Measurements from ENCODE around the gene PPA2. TPM values are rescaled to one million over a fixed set of nuclear protein-coding genes. Genes with fewer than 3 reads are reported as not detected.
"Not testable (repeated sequence)": the region's sequence is repeated elsewhere in the genome, so short reads cannot be mapped to it uniquely, and the experiment has no call there.

The PPA2 gene
- total RNA-seq, 1 donor from 2014 or later, result 75.9 TPM

DNA sequence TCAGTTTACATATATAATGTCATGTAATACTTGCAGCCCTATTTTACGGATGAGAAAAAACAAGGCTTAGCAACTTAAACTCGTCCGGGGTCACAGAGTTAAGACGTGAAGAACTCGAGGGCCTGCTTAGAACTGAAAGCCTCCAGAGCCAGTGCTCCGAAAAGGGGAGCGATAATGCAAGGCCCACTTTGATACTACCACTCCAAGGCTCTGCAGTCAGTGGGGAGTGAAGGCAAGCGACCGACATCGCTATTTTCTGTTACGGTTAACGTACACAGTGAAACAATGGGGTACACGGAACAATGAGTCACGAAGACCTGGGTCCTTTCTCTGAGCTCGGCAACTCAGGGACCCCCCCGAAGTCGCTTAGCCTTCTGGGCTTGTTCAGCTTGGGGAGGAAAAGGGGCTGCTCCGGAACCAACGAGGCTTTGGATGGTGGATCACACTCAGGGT, 965 bp downstream of the PPA2 start:
- Mint-ChIP-seq H3K4me3 (ENCODE audit: low read depth) (peak overlapping the region; percentile 98), H3K27me3 (ENCODE audit: low read depth) (peaks cover 12% of the 10 kb centered on the region), H3K4me1 (ENCODE audit: low read depth) (peaks cover 33% of the 10 kb centered on the region), H3K36me3 (ENCODE audit: low read depth) (peaks cover 38% of the 10 kb centered on the region), H3K27ac (peak overlapping the region; percentile 99), H3K9me3 (no peaks in the 10 kb centered on the region)
- no peak for DNase-seq (ENCODE audit: low spot score)
- intact Hi-C loops (cut with micrococcal nuclease), result loop anchor here (1.0 to 10.0 kb wide), 9 partner anchors 18 to 608 kb away; partner anchors contain the start of genes GSTCD, INTS12 and TET2

DNA sequence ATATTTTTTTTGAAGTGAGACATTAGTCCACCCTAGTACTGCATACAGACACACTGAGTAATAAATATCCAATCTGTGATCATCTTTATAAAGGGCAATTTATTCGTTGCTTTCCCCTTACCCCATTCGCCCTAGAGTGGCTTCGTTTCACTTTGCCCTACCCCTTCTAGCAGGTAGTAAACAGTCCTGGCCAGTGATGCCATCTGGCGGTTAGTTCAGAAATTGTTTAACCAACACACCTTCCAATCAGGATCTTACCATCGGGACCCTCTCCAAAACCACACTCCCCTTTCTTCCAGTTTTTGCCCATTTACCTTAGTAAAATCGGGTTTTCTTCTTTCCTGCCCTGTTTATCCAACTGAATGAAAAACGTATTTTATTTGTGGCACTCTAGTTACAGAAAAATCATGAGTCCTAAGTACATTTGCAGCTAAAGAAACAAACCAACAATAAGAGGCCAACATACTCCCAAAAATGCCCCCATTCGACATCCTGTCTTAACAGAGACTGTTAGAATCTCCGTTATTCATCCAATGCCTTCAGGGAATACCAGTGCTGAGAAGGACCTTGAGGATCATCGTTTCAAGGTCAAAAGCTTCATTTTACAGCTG, 2.2 kb downstream of the PPA2 start:
- Mint-ChIP-seq H3K36me3 (ENCODE audit: low read depth) (peaks cover 50% of the 10 kb centered on the region), H3K9me3 (no peaks in the 10 kb centered on the region), H3K27ac (peak overlapping the region; percentile 57), H3K27me3 (ENCODE audit: low read depth) (peaks cover 11% of the 10 kb centered on the region), H3K4me1 (ENCODE audit: low read depth) (peaks cover 41% of the 10 kb centered on the region), H3K4me3 (ENCODE audit: low read depth) (peak overlapping the region; percentile 98)
- DNase-seq (ENCODE audit: low spot score), result peak; percentile 57
- intact Hi-C loops (cut with micrococcal nuclease), result loop anchor here (1.0 to 10.0 kb wide), 6 partner anchors 17 to 607 kb away; partner anchors contain the start of genes GSTCD and INTS12

DNA sequence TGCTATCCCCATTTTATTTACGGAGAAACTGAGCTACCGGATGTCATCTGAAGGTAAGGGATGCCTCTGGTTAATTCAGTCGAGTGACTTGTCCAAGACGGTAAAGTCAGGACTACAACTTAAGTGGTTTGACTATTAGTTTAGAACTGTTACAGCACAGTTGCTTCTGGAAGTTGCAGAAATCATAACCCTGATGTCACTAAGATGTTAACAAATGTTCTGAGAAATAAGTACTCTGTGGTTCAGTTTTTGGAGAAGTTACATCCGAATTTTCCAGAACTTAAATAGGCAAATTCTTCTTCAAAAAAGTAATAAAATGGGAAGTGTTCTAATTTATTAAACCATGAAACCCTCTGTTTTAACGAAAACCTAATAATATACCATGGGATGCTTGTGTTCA, 3.1 kb downstream of the PPA2 start:
- Mint-ChIP-seq H3K4me3 (ENCODE audit: low read depth) (no peak overlapping the region), H3K27ac (no peak overlapping the region), H3K27me3 (ENCODE audit: low read depth) (peaks cover 5% of the 10 kb centered on the region)

DNA sequence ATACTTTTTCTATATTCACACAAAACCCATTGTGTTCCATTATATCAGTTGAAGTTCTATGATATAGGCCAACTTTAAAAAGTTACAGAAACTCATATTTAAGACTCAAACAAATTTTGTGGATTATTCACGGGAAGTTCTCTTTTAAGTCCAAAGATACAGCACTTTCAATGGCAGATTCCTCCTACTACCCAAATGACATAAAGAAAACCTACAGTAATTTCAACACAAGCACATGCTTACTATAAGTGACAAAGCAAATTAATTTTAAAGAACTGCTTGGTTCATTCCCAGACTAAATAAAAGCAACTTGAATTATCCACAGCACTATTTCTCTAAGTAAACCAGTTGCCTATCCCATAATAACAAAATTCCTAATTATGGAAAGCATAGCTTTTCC, 4.1 kb downstream of the PPA2 start:
- Mint-ChIP-seq H3K36me3 (ENCODE audit: low read depth) (peaks cover 69% of the 10 kb centered on the region), H3K4me3 (ENCODE audit: low read depth) (no peak overlapping the region), H3K4me1 (ENCODE audit: low read depth) (peaks cover 41% of the 10 kb centered on the region), H3K27ac (no peak overlapping the region), H3K9me3 (peaks cover 12% of the 10 kb centered on the region), H3K27me3 (ENCODE audit: low read depth) (peaks cover 3% of the 10 kb centered on the region)
- no peak for DNase-seq (ENCODE audit: low spot score)
- intact Hi-C loops (cut with micrococcal nuclease), result loop anchor here (5.0 to 10.0 kb wide), 3 partner anchors 238 to 605 kb away; partner anchors contain the start of genes GSTCD and INTS12

More for the DNA sequence above, 3.1 kb downstream of the PPA2 start:
- Mint-ChIP-seq H3K36me3 (ENCODE audit: low read depth) (peaks cover 59% of the 10 kb centered on the region), H3K4me1 (ENCODE audit: low read depth) (peaks cover 41% of the 10 kb centered on the region), H3K9me3 (peaks cover 3% of the 10 kb centered on the region)
- intact Hi-C loops (cut with micrococcal nuclease), result loop anchor here (1.0 to 10.0 kb wide), 4 partner anchors 237 to 606 kb away; partner anchors contain the start of genes GSTCD and INTS12
- DNase-seq (ENCODE audit: low spot score), result no peak

DNA sequence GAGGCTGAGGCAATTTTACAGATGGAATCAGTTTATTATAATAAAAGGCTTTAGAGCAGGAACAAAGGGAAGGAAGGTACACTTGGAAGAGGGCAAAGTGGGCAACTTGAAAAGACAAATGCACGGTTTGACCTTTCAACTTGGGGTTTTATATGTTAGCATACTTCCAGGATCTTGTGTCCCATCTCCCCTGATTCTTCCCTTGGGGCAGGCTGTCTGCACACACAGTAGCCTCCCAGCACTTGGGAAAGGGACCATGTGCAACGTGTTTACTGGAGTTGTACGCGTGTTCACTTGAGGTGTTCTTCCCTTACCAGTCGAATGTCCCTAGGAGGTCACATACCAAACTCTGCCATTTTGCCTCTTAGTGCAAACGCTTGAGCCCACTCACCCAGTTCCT, 7.3 kb downstream of the PPA2 start:
- intact Hi-C loops (cut with micrococcal nuclease), result no loop called here
- no peaks in the 10 kb centered on the region for H3K27me3 Mint-ChIP-seq (ENCODE audit: low read depth)
- peaks cover 26% of the 10 kb centered on the region for H3K9me3 Mint-ChIP-seq
- H3K4me3 Mint-ChIP-seq (ENCODE audit: low read depth), result no peak overlapping the region
- no peak overlapping the region for H3K27ac Mint-ChIP-seq
- peaks cover 30% of the 10 kb centered on the region for H3K4me1 Mint-ChIP-seq (ENCODE audit: low read depth)
- H3K36me3 Mint-ChIP-seq (ENCODE audit: low read depth), result peaks cover 92% of the 10 kb centered on the region
- DNase-seq (ENCODE audit: low spot score), result no peak

DNA sequence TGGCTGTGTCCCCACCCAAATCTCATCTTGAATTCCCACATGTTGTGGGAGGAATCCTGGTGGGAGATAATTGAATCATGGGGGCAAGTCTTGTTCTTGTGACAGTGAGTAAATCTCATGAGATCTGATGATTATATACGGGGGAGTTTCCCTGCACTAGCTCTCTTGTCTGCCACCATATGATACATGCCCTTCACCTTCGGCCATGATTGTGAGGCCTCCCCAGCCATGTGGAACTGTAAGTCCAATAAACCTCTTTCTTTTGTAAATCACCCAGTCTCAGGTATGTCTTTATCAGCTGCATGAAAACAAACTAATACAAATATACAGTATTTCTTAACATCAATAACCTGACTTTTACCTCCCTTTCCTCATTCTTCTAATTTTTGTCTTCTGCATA, 9.3 kb downstream of the PPA2 start:
- H3K9me3 Mint-ChIP-seq, result peaks cover 26% of the 10 kb centered on the region
- H3K4me3 Mint-ChIP-seq (ENCODE audit: low read depth); intact Hi-C loops (cut with micrococcal nuclease); H3K27ac Mint-ChIP-seq; H3K27me3 Mint-ChIP-seq (ENCODE audit: low read depth); DNase-seq (ENCODE audit: low spot score): not testable (repeated sequence)
- H3K4me1 Mint-ChIP-seq (ENCODE audit: low read depth), result peaks cover 24% of the 10 kb centered on the region
- H3K36me3 Mint-ChIP-seq (ENCODE audit: low read depth), result peaks cover 77% of the 10 kb centered on the region

DNA sequence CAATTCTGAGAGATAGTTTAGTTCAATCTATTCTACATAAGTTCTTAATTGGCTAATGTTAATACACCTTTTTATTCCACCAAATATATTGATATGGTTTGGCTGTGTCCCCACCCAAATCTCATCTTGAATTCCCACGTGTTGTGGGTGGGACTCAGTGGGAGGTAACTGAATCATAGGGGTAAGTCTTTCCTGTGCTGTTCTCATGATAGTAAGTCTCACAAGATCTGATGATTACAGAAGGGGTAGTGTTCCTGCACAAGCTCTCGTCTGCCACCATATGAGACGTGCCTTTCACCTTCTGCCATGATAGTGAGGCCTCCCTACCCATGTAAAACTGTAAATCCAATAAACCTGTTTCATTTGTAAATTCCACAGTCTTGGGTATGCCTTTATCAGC, 11.3 kb downstream of the PPA2 start:
- Mint-ChIP-seq H3K4me1 (ENCODE audit: low read depth) (peaks cover 16% of the 10 kb centered on the region), H3K27ac (no peak overlapping the region), H3K4me3 (ENCODE audit: low read depth) (no peak overlapping the region), H3K36me3 (ENCODE audit: low read depth) (peaks cover 74% of the 10 kb centered on the region), H3K9me3 (peaks cover 26% of the 10 kb centered on the region), H3K27me3 (ENCODE audit: low read depth) (no peaks in the 10 kb centered on the region)
- no peak for DNase-seq (ENCODE audit: low spot score)
- intact Hi-C loops (cut with micrococcal nuclease), result no loop called here

DNA sequence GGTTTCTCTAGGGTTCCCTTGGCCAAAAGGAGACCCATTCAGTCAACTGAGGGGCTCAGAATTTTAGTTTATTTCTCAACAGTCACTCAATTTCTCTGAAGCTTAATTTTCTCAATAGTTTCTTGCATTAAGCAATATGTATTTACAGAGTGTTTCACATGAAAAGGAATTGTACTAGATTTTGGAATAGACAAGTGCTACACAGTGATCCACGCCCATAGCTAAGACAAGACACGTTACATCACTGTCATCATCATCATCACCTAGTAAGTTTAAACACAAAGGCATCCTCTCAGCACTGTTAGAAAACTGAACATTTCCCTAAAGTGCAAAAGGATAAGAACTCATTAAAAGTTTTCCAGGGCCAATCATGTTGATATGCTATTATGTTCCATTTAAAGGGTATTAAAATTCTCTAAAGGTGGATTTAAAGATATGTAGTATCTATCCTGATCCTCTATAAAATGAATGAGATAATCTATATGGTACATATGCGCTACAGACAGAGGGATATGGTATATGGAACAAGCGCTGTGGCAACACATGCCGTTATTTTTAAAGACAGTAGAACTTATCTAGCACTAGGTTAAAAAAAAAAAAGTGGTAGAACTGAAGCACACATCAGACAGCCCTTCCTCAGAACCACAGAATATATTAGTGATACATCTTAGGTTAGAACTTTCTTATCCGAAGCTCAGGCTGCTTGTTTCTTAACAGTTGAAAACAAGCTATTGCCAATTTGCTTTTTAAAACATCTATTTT, 12.1 kb downstream of the PPA2 start:
- no peak for DNase-seq (ENCODE audit: low spot score)

DNA sequence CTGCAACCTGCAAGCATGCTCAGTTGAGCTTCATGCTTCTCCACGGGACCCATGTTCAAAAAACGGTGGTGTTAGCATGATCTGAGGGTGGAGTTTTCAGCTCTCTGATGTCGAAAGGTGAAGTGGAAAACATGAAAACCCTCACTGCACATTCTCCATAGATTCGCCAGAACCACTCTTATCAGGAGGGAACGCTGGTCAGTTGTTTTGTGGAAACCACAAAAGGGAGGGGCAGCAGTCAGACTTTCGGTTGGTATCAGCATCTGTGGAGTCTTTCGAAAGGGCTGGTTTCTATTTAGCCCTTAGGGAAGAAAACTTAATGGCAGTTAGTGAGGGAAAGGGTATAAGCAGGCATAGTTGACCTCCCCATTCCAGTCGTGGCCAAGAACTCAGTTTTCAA, 12.6 kb downstream of the PPA2 start:
- peaks cover 12% of the 10 kb centered on the region for H3K4me1 Mint-ChIP-seq (ENCODE audit: low read depth)
- no peak for DNase-seq (ENCODE audit: low spot score)
- intact Hi-C loops (cut with micrococcal nuclease), result no loop called here
- peaks cover 26% of the 10 kb centered on the region for H3K9me3 Mint-ChIP-seq
- no peak overlapping the region for H3K4me3 Mint-ChIP-seq (ENCODE audit: low read depth)
- H3K27ac Mint-ChIP-seq, result no peak overlapping the region
- no peaks in the 10 kb centered on the region for H3K27me3 Mint-ChIP-seq (ENCODE audit: low read depth)
- peaks cover 67% of the 10 kb centered on the region for H3K36me3 Mint-ChIP-seq (ENCODE audit: low read depth)

More for the DNA sequence above, 12.1 kb downstream of the PPA2 start:
- Mint-ChIP-seq H3K4me3 (ENCODE audit: low read depth) (no peak overlapping the region), H3K27me3 (ENCODE audit: low read depth) (no peaks in the 10 kb centered on the region), H3K36me3 (ENCODE audit: low read depth) (peaks cover 67% of the 10 kb centered on the region), H3K4me1 (ENCODE audit: low read depth) (peaks cover 9% of the 10 kb centered on the region), H3K9me3 (peaks cover 26% of the 10 kb centered on the region), H3K27ac (no peak overlapping the region)
- intact Hi-C loops (cut with micrococcal nuclease), result no loop called here

DNA sequence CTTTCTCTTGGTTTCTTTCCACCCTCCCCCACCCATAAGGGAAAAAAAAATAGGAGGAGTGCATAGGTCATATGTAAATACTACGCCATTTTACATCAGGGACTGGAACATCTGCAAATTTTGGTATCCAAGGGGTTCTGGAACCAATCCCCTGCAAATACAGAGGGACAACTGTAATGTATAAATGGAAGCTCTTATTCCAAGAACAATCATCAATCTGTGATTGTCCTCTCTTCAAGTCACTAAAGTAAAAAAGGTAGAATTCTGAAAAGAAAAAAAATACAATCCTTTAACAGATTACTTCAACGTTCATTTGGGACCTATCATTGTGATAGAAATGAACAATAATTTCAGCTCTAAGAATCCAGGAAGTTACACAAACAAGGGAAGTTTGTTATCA, 13.6 kb downstream of the PPA2 start:
- Mint-ChIP-seq H3K27me3 (ENCODE audit: low read depth) (no peaks in the 10 kb centered on the region), H3K4me1 (ENCODE audit: low read depth) (peaks cover 18% of the 10 kb centered on the region), H3K27ac (no peak overlapping the region), H3K36me3 (ENCODE audit: low read depth) (peaks cover 65% of the 10 kb centered on the region), H3K4me3 (ENCODE audit: low read depth) (no peak overlapping the region), H3K9me3 (peaks cover 19% of the 10 kb centered on the region)
- intact Hi-C loops (cut with micrococcal nuclease), result no loop called here
- DNase-seq (ENCODE audit: low spot score), result no peak

DNA sequence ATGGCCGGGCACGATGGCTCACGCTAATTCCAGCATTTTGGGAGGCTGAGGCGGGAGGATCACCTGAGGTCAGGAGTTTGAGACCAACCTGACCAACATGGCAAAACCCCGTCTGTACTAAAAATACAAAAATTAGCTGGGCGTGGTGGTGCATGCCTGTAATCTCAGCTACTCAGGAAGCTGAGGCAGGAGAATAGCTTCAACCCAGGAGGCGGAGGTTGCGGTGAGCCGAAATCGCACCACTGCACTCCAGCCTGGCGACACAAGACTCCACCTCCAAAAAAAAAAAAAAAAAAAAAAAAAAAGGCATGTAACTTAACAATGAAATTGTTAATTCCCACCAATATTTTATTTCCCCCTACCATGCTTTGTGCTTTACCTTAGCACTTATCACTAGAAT, 15.3 kb downstream of the PPA2 start:
- H3K27ac Mint-ChIP-seq; H3K9me3 Mint-ChIP-seq; H3K27me3 Mint-ChIP-seq (ENCODE audit: low read depth); DNase-seq (ENCODE audit: low spot score); intact Hi-C loops (cut with micrococcal nuclease); H3K4me3 Mint-ChIP-seq (ENCODE audit: low read depth): not testable (repeated sequence)
- Mint-ChIP-seq H3K36me3 (ENCODE audit: low read depth) (peaks cover 60% of the 10 kb centered on the region), H3K4me1 (ENCODE audit: low read depth) (peaks cover 28% of the 10 kb centered on the region)

DNA sequence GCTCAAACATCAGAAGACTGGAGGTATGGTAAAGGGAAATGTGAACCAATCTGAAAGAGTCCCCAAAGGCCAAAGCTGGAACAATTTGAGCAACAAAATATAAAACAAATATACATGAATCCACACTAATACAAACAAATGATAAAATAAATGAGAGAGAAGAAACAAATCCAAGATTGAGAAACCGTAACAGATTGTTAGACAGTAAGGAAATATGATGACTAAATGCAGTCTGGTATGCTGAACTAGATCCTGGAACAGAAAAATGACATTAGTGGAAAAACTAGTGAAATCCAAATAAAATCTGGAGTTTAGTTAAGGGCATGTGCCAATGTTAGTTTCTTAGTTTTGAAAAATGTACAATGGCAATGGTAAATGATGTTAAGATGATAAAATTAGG, 15.9 kb downstream of the PPA2 start:
- Mint-ChIP-seq H3K9me3 (peaks cover 8% of the 10 kb centered on the region), H3K27ac (no peak overlapping the region), H3K4me3 (ENCODE audit: low read depth) (no peak overlapping the region), H3K36me3 (ENCODE audit: low read depth) (peaks cover 60% of the 10 kb centered on the region), H3K4me1 (ENCODE audit: low read depth) (peaks cover 28% of the 10 kb centered on the region), H3K27me3 (ENCODE audit: low read depth) (no peaks in the 10 kb centered on the region)
- intact Hi-C loops (cut with micrococcal nuclease), result no loop called here
- no peak for DNase-seq (ENCODE audit: low spot score)

DNA sequence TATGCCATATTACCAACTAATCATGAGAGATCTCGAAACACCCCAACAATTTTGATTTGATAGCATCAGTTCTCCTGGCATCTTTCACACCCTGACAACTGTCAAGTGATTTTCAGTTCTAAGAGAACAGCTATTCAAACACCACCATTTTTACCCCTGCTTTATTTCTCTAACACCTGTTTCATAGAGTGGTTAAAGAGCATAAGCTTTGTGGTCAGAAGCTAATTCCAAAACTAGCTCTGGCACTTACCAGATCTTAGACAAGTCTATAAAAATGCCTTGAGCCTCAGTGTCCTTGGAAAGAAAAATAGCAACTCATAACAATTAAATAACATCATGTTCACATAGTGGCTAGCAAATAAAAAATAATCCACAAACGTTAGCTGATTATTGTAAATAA, 17.9 kb downstream of the PPA2 start:
- Mint-ChIP-seq H3K4me1 (ENCODE audit: low read depth) (peaks cover 24% of the 10 kb centered on the region), H3K27me3 (ENCODE audit: low read depth) (no peaks in the 10 kb centered on the region), H3K9me3 (no peaks in the 10 kb centered on the region), H3K4me3 (ENCODE audit: low read depth) (no peak overlapping the region), H3K27ac (no peak overlapping the region), H3K36me3 (ENCODE audit: low read depth) (peaks cover 63% of the 10 kb centered on the region)
- intact Hi-C loops (cut with micrococcal nuclease), result loop anchor here (2.0 kb wide), 1 partner anchor 17 kb away; no protein-coding TSS in a partner anchor
- no peak for DNase-seq (ENCODE audit: low spot score)

All from activated T-helper 2 cell treated with anti-CD3 and anti-CD28 coated beads, Interferon-gamma antibody, Interleukin-2, Interleukin-4, amounts not matched to agents 10 μg/mL and 5 μg/mL and 100 μg/mL, durations not matched to agents 14 hours and 24 hours and 36 hours (primary cell).